Peyer's patch (tissue), 4 donors: Measurements from ENCODE around the gene RXRA.

Source experiments
- CTCF ChIP-seq, 6 experiments: fragments of 450-650 bp in 4 of 6; fragments of 200-600 bp in 2 of 6; sonication (generic) in 1 of 6; IDR thresholded peaks; one replicate each; pipeline ENCODE4 v1.5.1; 2017 to 2019; ENCODE audit warnings: antibody characterized with exemption in 6 of 6, mild to moderate bottlenecking in 3 of 6, moderate library complexity in 1 of 6
- POLR2A ChIP-seq, 2 donors: fragments of 450-650 bp; IDR thresholded peaks; one replicate each; pipeline ENCODE4 v1.5.1; 2017; ENCODE audit warnings: antibody characterized with exemption in 2 of 2, mild to moderate bottlenecking in 2 of 2, moderate library complexity in 2 of 2

GRCh38 chr9:134373953-134374300 lies 47.7 kb downstream of the RXRA start:
- TF ChIP-seq CTCF (IDR thresholded peaks at IDR 0.05) (no peak), POLR2A (IDR thresholded peaks at IDR 0.05) (no peak)
